Right renal cortex interstitium (tissue), 3 donors: ENCODE data around the gene PCDHA12. TPM values are rescaled to one million over a fixed set of nuclear protein-coding genes. Genes with fewer than 3 reads are reported as not detected.
"Not testable (repeated sequence)": the region's sequence is repeated elsewhere in the genome, so short reads cannot be mapped to it uniquely, and the experiment has no call there.

Source experiments
- DNase-seq, 3 donors: peaks; one replicate each; pipeline ENCODE4 v3.0.0-alpha.2; 2013; ENCODE audit warnings: low read depth in 3 of 3, low spot score in 2 of 3
- polyA plus RNA-seq, 3 donors: library from polyadenylated mRNA; unstranded; fragments of 120-200 nt; gene quantifications; one replicate each; pipeline ENCODE4 v1.2.1, GENCODE V29; 2013; ENCODE audit not compliant: insufficient read length in 3 of 3

The PCDHA12 gene
- polyA plus RNA-seq: under 1 TPM; 0.06 to 0.14 (median 0.08) TPM

GRCh38 chr5:140875085-140876065, at the start of gene PCDHA12:
PCDHA12 (plus strand) TSS chr5:140875308; CDS start chr5:140875473, 165 bp downstream.
- DNase-seq: no peak

- no peak for DNase-seq
Measured at GRCh38 chr5:140827704-140828361, 47.3 kb upstream of the PCDHA12 start, which contains the start of gene PCDHA6. PCDHA6 (plus strand) TSS chr5:140827960; CDS start chr5:140828092, 132 bp downstream.

- DNase-seq: no peak
Measured at GRCh38 chr5:140828362-140828737, 46.8 kb upstream of the PCDHA12 start.

- DNase-seq: not testable (repeated sequence)
Measured at GRCh38 chr5:140829511-140830501, 45.3 kb upstream of the PCDHA12 start.

- no peak for DNase-seq
Measured at GRCh38 chr5:140833993-140834392, 41.1 kb upstream of the PCDHA12 start, which contains the start of gene PCDHA7. PCDHA7 (plus strand) TSS chr5:140834269; CDS start chr5:140834384, 115 bp downstream.

- not testable (repeated sequence) for DNase-seq
Measured at GRCh38 chr5:140834439-140835008, 40.6 kb upstream of the PCDHA12 start.

GRCh38 chr5:140835622-140836510, 39.2 kb upstream of the PCDHA12 start:
- no peak for DNase-seq

GRCh38 chr5:140840978-140841962, 33.8 kb upstream of the PCDHA12 start, which contains the start of gene PCDHA8:
PCDHA8 (plus strand) TSS chr5:140841187; CDS start chr5:140841322, 135 bp downstream.
- no peak for DNase-seq

- DNase-seq: no peak
Measured at GRCh38 chr5:140842798-140843733, 32.0 kb upstream of the PCDHA12 start.

GRCh38 chr5:140848139-140849102, 26.7 kb upstream of the PCDHA12 start, which contains the start of gene PCDHA9:
PCDHA9 (plus strand) TSS chr5:140848382; CDS start chr5:140848496, 114 bp downstream.
- DNase-seq: not testable (repeated sequence)

- DNase-seq: not testable (repeated sequence)
Measured at GRCh38 chr5:140849831-140850634, 25.1 kb upstream of the PCDHA12 start.

- DNase-seq: no peak
Measured at GRCh38 chr5:140855772-140856674, 19.1 kb upstream of the PCDHA12 start, which contains the start of gene PCDHA10. PCDHA10 (plus strand) TSS chr5:140855897; CDS start chr5:140856049, 152 bp downstream.
